Type B pancreatic cell (in vitro differentiated cells): ENCODE results near the gene ZBTB39. TPM values are rescaled to one million over a fixed set of nuclear protein-coding genes. Genes with fewer than 3 reads are reported as not detected.

ENCODE experiments used
- DNase-seq: peaks from one replicate; pipeline ENCODE4 v3.0.0; 2021; ENCODE audit warnings: mixed read lengths; ENCODE audit not compliant: unreplicated experiment; ENCODE audit errors: extremely low spot score
- H3K27ac Mint-ChIP-seq: 2 replicates; pipeline ENCODE4 v1.8.0; 2021; ENCODE audit warnings: mild to moderate bottlenecking, mixed read lengths
- H3K27me3 Mint-ChIP-seq: 2 replicates; pipeline ENCODE4 v1.8.0; 2021; ENCODE audit warnings: mixed read lengths
- H3K36me3 Mint-ChIP-seq: 2 replicates; pipeline ENCODE4 v1.8.0; 2021; ENCODE audit warnings: mixed read lengths
- H3K4me1 Mint-ChIP-seq: one replicate; pipeline ENCODE4 v1.8.0; 2021; ENCODE audit warnings: mixed read lengths; ENCODE audit not compliant: unreplicated experiment
- H3K4me3 Mint-ChIP-seq: 2 replicates; pipeline ENCODE4 v1.8.0; 2021; ENCODE audit warnings: mild to moderate bottlenecking, mixed read lengths
- H3K9me3 Mint-ChIP-seq: 2 replicates; pipeline ENCODE4 v1.8.0; 2021; ENCODE audit warnings: mixed read lengths
- CTCF ChIP-seq: fragments of 200-600 bp; sonication (generic); conservative IDR thresholded peaks from 2 replicates; pipeline ENCODE4 v1.5.0; 2021; ENCODE audit warnings: antibody characterized with exemption, mild to moderate bottlenecking
- total RNA-seq: library from RNA; stranded (reverse); gene quantifications from 2 replicates; pipeline ENCODE4 v1.2.1, GENCODE V29; 2021; ENCODE audit warnings: low replicate concordance

Gene ZBTB39
- total RNA-seq, 1 donor from 2014 or later = 18.1 TPM

DNA sequence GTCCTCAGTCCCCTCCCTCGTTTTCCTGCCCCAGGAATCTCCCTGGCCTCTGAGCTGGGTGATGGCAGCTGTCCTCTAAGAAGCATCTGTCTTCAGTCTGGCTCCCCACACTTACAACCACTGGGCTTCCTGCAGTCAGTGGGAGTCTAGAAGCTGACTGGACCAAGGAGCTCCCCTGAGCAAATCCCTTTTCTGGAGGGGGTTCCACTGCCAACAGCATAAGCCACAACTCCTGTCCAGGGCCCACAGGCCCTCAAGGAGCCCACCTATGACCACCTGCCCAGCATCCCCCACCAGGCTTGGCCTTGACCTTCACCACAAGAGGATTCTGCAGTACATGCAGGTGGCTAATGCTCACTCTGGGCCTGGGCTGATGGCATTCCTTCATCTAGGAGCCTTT, 53.0 kb downstream of the ZBTB39 start:
- H3K27ac Mint-ChIP-seq = no peak overlapping the region
- H3K9me3 Mint-ChIP-seq = no peaks in the 10 kb centered on the region

DNA sequence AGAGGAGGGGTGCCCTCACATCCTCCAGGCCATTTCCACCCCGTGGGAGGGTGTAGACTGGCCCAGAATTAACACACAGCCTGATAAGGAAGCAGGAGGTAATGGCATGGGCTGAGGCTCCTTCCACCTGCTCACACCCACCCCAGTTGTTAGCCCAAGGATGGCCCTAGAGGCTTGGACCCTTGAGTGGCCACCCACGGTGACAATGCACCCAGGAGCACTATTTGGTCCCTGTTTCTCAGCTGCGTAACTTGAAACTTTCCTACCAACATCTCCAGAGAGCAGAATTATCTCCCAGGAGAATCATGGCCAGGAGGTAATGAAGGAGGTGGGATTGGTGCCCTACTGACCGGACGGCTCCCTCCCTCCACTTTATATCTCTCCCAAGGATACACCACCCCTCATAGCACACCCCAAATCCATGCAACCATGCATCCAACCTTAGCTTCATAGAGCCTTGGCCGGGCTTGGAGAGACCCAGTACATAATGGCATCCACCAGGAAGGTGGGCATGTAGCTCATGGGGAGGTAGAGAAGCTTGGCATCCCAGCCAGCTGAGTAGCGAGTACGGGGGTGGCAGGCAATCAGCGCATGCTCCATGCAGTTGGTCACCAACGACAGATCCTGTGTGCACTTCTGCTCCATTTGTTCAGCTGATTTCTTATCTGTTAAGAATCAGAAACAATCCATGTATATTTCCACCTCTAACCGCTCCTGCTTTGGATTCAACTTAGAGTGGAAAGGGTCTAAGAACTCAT, 54.6 kb downstream of the ZBTB39 start:
- DNase-seq = no peak

More for the DNA sequence above, 53.0 kb downstream of the ZBTB39 start:
- no peak for TF ChIP-seq CTCF
- H3K36me3 Mint-ChIP-seq = no peaks in the 10 kb centered on the region
- no peaks in the 10 kb centered on the region for H3K4me1 Mint-ChIP-seq
- no peak overlapping the region for H3K4me3 Mint-ChIP-seq
- no peak for DNase-seq
- H3K27me3 Mint-ChIP-seq = peaks cover 9% of the 10 kb centered on the region

GRCh38 chr12:56948881-56949280, 57.5 kb downstream of the ZBTB39 start:
- Mint-ChIP-seq H3K9me3 (no peaks in the 10 kb centered on the region), H3K4me1 (no peaks in the 10 kb centered on the region), H3K27ac (no peak overlapping the region), H3K4me3 (no peak overlapping the region), H3K36me3 (no peaks in the 10 kb centered on the region), H3K27me3 (peaks cover 12% of the 10 kb centered on the region)
- TF ChIP-seq CTCF = no peak
- DNase-seq = no peak

More for the DNA sequence above, 54.6 kb downstream of the ZBTB39 start:
- Mint-ChIP-seq H3K27ac (no peak overlapping the region), H3K4me3 (no peak overlapping the region), H3K9me3 (no peaks in the 10 kb centered on the region), H3K36me3 (no peaks in the 10 kb centered on the region), H3K27me3 (peaks cover 3% of the 10 kb centered on the region), H3K4me1 (no peaks in the 10 kb centered on the region)
- TF ChIP-seq CTCF = no peak

Other genes with a start within 250 kb of the ZBTB39 start
- 0.79 and 1.9 TPM in 2 replicates for gene HSD17B6, start 243.2 kb downstream of the ZBTB39 start, total RNA-seq
- gene SDR9C7, start 72.1 kb downstream of the ZBTB39 start, total RNA-seq = 0.22 and 0.26 TPM in 2 replicates
- gene RDH16, start 48.9 kb downstream of the ZBTB39 start, total RNA-seq = 0.43 and 0.68 TPM in 2 replicates
- 2.9 and 3.1 TPM in 2 replicates for gene TAC3, start 10.0 kb upstream of the ZBTB39 start, total RNA-seq
- gene MYO1A, start 43.6 kb upstream of the ZBTB39 start, total RNA-seq = 4.3 and 19.4 TPM in 2 replicates
- 17.4 and 32.0 TPM in 2 replicates for gene NEMP1, start 72.2 kb upstream of the ZBTB39 start, total RNA-seq
- gene NAB2, start 82.6 kb upstream of the ZBTB39 start, total RNA-seq = 48.3 and 49.7 TPM in 2 replicates
- gene STAT6, start 104.8 kb upstream of the ZBTB39 start, total RNA-seq = 83.4 and 167 TPM in 2 replicates
- gene LRP1, start 121.9 kb upstream of the ZBTB39 start, total RNA-seq = 96.4 and 138 TPM in 2 replicates
- gene LRP1-AS, start 141.1 kb upstream of the ZBTB39 start, total RNA-seq = not detected in 2 replicates
- gene NXPH4, start 210.2 kb upstream of the ZBTB39 start, total RNA-seq = 15.1 and 45.5 TPM in 2 replicates
- gene SHMT2, start 223.2 kb upstream of the ZBTB39 start, total RNA-seq = 108 and 131 TPM in 2 replicates
- gene STAC3, start 244.6 kb upstream of the ZBTB39 start, total RNA-seq = 1.6 and 4.8 TPM in 2 replicates